ENCODE data around the gene MIEF2. TPM values are rescaled to one million over a fixed set of nuclear protein-coding genes. Genes with fewer than 3 reads are reported as not detected.

MIEF2 gene
- total RNA-seq, 4 donors from 2014 or later, result 7.4 to 48.0 (median 21.0) TPM

GRCh38 chr17:18267927-18268711, 7.7 kb downstream of the MIEF2 start:
- H3K4me3 ChIP-seq, result no peak overlapping the region
- intact Hi-C loops (cut with DNase I; ENCODE audit: low total_unique reads) (no loop called here), in situ Hi-C loops (cut with MboI; ENCODE audit: low pct_ligation_motif_present in 1 of 4, low pct_unique_long_range_greater_than_20kb in 1 of 4, low sequenced_read_pairs in 3 of 4) (no loop called here)
- DNase-seq, result no peak
- no peaks in the 10 kb centered on the region for H3K4me1 ChIP-seq
- no peaks in the 10 kb centered on the region for H3K9me3 ChIP-seq
- H3K27me3 ChIP-seq, result no peaks in the 10 kb centered on the region
- no peak overlapping the region for H3K27ac ChIP-seq
- H3K36me3 ChIP-seq, result peaks cover 0 to 18% (median 9%) of the 10 kb centered on the region in 4 donors
- 54 to 56% methylated on average over 4 to 14 of the region's 14 CpGs for WGBS, 2 donors (ENCODE audit: low coverage in 1 of 2)
- TF ChIP-seq POLR2A (IDR thresholded peaks at IDR 0.05) (no peak), CTCF (IDR thresholded peaks at IDR 0.05) (no peak), POLR2AphosphoS5 (IDR thresholded peaks at IDR 0.05) (no peak), EP300 (IDR thresholded peaks at IDR 0.05; ENCODE audit: low read depth) (no peak)

- in situ Hi-C loops (cut with MboI; ENCODE audit: low pct_ligation_motif_present in 1 of 4, low pct_unique_long_range_greater_than_20kb in 1 of 4, low sequenced_read_pairs in 3 of 4) (loop anchor here in 1 of 4 donors (10.0 kb wide), 1 partner anchor 55 kb away; no protein-coding TSS in a partner anchor), intact Hi-C loops (cut with DNase I; ENCODE audit: low total_unique reads) (no loop called here)
- TF ChIP-seq CTCF (IDR thresholded peaks at IDR 0.05) (no peak), POLR2AphosphoS5 (IDR thresholded peaks at IDR 0.05) (no peak), POLR2A (IDR thresholded peaks at IDR 0.05) (no peak), EP300 (IDR thresholded peaks at IDR 0.05; ENCODE audit: low read depth) (no peak)
- no peak overlapping the region for H3K4me3 ChIP-seq
- H3K27me3 ChIP-seq, result no peaks in the 10 kb centered on the region
- H3K27ac ChIP-seq, result no peak overlapping the region
- no peaks in the 10 kb centered on the region for H3K4me1 ChIP-seq
- no peaks in the 10 kb centered on the region for H3K9me3 ChIP-seq
- DNase-seq, result no peak
- H3K36me3 ChIP-seq, result peaks cover 0 to 10% (median 5%) of the 10 kb centered on the region in 4 donors
- 89% methylated on average over 14 of the region's 14 CpGs; no CpG with 5 or more reads in 1 of the 2 donors for WGBS, 2 donors (ENCODE audit: low coverage in 1 of 2)
Observed at GRCh38 chr17:18270046-18270931, 9.8 kb downstream of the MIEF2 start.

- in situ Hi-C loops (cut with MboI; ENCODE audit: low pct_ligation_motif_present in 1 of 4, low pct_unique_long_range_greater_than_20kb in 1 of 4, low sequenced_read_pairs in 3 of 4) (loop anchor here in 1 of 4 donors (10.0 kb wide), 1 partner anchor 62 kb away; no protein-coding TSS in a partner anchor), intact Hi-C loops (cut with DNase I; ENCODE audit: low total_unique reads) (no loop called here)
- H3K27me3 ChIP-seq, result no peaks in the 10 kb centered on the region
- no peaks in the 10 kb centered on the region for H3K4me1 ChIP-seq
- TF ChIP-seq CTCF (IDR thresholded peaks at IDR 0.05) (no peak), POLR2A (IDR thresholded peaks at IDR 0.05) (no peak)
- peaks cover 0 to 38% (median 15%) of the 10 kb centered on the region in 4 donors for H3K36me3 ChIP-seq
- DNase-seq, result no peak
- 96 to 100% methylated on average over 1 of the region's 1 CpG for WGBS, 2 donors (ENCODE audit: low coverage in 1 of 2)
- no peak overlapping the region for H3K4me3 ChIP-seq
- no peaks in the 10 kb centered on the region for H3K9me3 ChIP-seq
- no peak overlapping the region for H3K27ac ChIP-seq
Observed at GRCh38 chr17:18277076-18277475, 16.6 kb downstream of the MIEF2 start.

- Histone ChIP-seq H3K4me1 (no peaks in the 10 kb centered on the region), H3K27ac (no peak overlapping the region), H3K9me3 (no peaks in the 10 kb centered on the region), H3K36me3 (peaks cover 0 to 38% (median 19%) of the 10 kb centered on the region in 4 donors), H3K27me3 (no peaks in the 10 kb centered on the region), H3K4me3 (no peak overlapping the region)
- intact Hi-C loops (cut with DNase I; ENCODE audit: low total_unique reads) (no loop called here), in situ Hi-C loops (cut with MboI; ENCODE audit: low pct_ligation_motif_present in 1 of 4, low pct_unique_long_range_greater_than_20kb in 1 of 4, low sequenced_read_pairs in 3 of 4) (loop anchor here in 1 of 4 donors (10.0 kb wide), 1 partner anchor 64 kb away; no protein-coding TSS in a partner anchor)
- WGBS, 2 donors (ENCODE audit: low coverage in 1 of 2), result 88 to 100% methylated on average over 1 to 3 of the region's 3 CpGs
- DNase-seq, result no peak
- TF ChIP-seq CTCF (IDR thresholded peaks at IDR 0.05) (no peak), EP300 (IDR thresholded peaks at IDR 0.05; ENCODE audit: low read depth) (no peak), POLR2AphosphoS5 (IDR thresholded peaks at IDR 0.05) (no peak), POLR2A (IDR thresholded peaks at IDR 0.05) (no peak)
Observed at GRCh38 chr17:18278867-18279266, 18.4 kb downstream of the MIEF2 start.

Measured in transverse colon (tissue), 4 donors.